Breast epithelium (tissue), 3 donors: ENCODE results near the gene FAM151A.

Experiments used
- CTCF ChIP-seq, 3 donors: fragments of 450-650 bp; IDR thresholded peaks; one replicate each; pipeline ENCODE4 v1.5.1; 2016 to 2017; ENCODE audit warnings: antibody characterized with exemption in 3 of 3, mild to moderate bottlenecking in 3 of 3, moderate library complexity in 3 of 3
- POLR2AphosphoS5 ChIP-seq, 3 donors: sonication (generic); formaldehyde crosslinking; IDR thresholded peaks; one replicate each; pipeline ENCODE4 v1.6.1; 2017; ENCODE audit warnings: antibody characterized with exemption in 3 of 3

- TF ChIP-seq CTCF (IDR thresholded peaks at IDR 0.05), result no peak
- no peak for TF ChIP-seq POLR2AphosphoS5 (IDR thresholded peaks at IDR 0.05)
These were observed 3.6 kb downstream of the FAM151A start for GRCh38 chr1:54619749-54620148.
